ENCODE results near the gene SYNRG.

The SYNRG gene

DNA sequence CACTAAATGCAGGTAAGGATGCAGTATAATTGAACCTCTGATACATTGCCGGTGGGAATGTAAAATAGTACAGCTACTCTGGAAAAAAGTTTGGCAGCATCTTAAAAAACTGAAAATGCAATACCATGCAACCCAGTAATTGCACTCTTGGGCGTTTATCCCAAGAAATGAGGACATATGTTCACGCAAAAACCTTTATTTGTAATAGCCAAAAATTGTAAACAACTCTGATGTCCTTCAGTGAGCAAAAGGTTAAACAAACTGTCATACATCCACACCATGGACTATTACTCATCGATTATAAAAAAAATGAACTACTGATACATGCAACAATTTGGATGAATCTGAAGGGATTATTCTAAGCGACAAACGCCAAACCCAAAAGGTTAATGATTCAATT, 16.9 kb downstream of the SYNRG start:
- no peak for DNase-seq

GRCh38 chr17:37585066-37585465, 24.2 kb downstream of the SYNRG start:
- no peak for DNase-seq

- no peak for DNase-seq
These were observed 32.9 kb downstream of the SYNRG start for GRCh38 chr17:37576281-37576680.

GRCh38 chr17:37574427-37574826, 34.8 kb downstream of the SYNRG start:
- DNase-seq: no peak

GRCh38 chr17:37571674-37572073, 37.5 kb downstream of the SYNRG start:
- no peak for DNase-seq

DNA sequence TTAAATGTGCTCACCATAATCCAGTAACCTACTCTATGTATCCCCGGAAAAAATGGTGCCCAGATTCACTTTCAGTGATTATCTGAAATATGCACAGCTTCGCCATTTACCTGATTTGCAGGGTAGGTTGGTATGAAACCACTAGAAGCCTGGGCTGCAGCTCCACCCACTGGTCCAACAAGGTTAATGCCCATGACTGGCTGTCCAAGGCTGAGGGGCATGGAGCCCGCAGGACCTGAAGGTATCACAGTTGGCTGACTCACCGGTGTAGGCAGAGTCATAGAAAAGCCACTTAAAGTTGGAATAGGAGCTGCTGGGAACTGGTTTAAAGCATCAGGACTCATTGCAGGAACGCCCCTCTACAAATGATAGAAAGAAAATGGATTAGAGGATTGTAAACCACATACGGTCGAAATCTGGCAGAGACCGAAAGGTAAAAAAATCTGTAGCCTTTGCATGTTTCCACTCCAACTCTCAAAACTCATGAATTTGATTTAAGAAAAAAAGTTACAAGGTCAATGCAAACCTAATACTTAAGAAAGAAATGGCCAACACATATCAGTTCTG, 38.6 kb downstream of the SYNRG start:
- no peak for DNase-seq

DNA sequence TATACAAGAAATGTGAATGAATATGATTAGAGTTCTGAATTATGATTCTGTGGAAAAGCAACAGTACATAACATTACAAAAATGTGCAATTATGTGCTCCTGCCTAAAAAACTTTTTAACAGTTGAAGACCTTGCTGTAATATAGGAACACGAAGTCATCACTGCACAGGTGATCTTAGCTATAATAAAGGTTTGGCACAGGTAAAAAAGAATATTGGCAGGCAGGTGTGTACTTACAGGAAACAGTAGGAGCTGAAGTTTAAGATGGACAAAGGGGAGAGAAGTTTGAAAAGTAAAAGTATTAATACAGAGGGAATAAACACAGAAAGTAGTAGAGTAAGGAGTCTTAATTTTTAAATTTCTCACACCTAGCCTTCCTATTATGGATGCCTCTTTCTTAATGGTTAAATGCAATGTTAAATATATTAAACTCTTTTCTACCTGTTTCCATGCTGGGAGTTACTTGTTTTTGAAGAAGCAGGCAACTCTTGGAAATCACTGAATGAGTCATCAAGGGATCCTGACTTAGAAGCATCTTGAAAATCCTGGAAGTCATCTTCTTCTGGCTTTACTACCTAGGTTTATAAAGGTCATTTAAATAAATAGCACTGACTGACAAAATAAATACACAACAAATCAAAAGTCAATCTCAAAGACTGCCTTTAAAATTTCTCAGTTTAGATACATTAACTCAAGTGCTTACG, 40.7 kb downstream of the SYNRG start:
- no peak for DNase-seq

GRCh38 chr17:37567538-37567937, 41.7 kb downstream of the SYNRG start:
- DNase-seq: no peak

- no peak for DNase-seq
These were observed 42.1 kb downstream of the SYNRG start for GRCh38 chr17:37567137-37567536.

DNA sequence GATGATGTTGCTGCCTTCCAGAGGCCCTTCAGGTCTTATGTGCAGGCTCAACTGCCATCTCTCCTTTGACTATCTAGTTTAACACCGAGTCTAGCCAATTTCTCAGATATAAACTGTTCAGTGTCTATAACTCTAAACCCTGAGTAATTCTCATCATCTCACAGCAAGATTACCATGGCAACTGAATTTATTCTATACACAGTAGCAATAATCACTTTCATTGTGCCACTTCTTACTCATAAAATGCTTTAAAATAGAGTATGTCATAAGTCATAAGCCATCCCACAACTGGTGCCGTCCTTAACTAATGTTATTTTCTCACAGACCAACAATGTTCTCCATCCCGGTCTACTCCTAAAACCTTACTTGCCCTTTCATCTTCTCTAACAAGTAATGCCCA, 45.0 kb downstream of the SYNRG start:
- no peak for DNase-seq

- no peak for DNase-seq
These were observed 47.0 kb downstream of the SYNRG start for GRCh38 chr17:37562016-37562745.

DNA sequence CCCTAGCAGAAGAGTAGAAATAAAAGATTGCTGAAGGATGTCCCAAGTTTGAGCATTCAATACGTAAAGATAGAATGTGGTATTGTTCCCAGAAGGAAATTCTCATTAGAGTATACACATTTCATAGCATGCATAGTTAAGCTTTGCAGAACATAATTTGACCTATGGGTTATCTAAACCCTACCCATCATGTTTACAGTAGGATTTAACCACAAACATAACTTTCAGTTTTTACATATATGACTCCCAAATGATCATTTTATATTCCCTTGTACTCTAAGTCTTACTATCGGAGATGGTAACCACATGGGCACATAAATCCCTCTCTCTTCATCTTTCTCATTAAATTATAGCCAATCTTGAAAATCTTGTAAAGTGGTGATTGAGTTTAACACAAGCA, 50.9 kb downstream of the SYNRG start:
- DNase-seq: no peak

DNA sequence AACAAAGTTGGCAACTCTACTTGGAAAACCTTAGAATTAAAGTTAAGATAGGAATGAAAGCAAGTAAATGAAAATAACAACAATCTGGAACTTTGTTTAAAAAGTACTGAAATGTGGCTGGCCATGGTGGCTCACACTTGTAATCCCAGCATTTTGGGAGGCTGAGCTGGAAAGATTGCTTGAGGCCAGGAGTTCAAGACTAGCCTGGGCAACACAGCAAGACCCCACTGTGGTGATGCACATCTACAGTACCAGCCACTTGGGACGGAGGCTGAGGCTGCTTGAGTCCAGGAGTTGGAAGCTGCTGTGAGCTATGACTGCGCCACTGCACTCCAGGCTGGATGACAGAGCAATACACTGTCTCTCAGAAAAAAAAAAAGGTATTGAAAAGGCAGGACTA, 51.7 kb downstream of the SYNRG start:
- no peak for DNase-seq

DNA sequence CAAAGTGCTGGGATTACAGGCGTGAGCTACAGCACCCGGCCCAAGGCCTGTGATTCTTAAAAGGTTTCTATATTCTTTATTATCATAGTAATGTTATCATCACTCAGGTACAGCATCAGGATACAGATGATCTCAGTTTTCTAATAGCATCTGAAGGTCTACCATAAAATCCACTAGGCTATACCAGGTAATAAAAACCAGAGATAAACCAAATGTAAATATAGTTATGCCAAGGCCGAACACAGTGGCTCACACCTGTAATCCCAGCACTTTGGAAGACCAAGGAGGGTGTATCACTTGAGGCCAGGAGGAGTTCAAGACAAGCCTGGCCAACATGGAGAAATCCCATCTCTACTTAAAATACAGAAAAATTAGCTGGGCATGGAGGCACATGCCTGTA, 53.8 kb downstream of the SYNRG start:
- no peak for DNase-seq

DNA sequence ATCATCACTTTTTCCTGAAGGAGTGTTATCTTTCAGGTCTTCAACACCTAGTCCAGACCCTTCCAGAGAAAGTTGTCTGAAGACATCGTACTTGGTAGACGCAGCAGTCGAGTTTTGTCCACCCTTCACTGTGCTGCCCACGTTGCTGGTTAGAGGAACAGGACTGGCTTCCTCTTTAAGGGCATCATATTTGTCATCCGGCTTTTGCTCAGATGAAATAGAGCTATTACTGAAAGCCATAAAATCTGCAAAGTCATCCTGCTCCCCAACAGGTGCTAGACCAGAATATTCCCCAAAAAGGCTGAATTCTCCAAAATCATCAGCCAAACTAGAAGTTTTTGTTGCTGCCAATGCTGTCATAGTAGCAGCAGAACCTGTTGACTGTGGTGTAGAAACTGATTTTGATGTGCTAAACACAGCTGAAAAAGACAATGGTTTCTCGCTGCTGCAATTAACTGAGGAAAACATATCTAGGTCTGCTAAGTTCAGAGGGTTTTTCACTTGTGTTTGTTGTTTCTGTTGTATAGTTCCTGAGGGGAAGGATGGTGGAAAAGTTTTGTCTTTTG, 55.7 kb downstream of the SYNRG start:
- DNase-seq: no peak

GRCh38 chr17:37551788-37552187, 57.4 kb downstream of the SYNRG start:
- DNase-seq: no peak

DNA sequence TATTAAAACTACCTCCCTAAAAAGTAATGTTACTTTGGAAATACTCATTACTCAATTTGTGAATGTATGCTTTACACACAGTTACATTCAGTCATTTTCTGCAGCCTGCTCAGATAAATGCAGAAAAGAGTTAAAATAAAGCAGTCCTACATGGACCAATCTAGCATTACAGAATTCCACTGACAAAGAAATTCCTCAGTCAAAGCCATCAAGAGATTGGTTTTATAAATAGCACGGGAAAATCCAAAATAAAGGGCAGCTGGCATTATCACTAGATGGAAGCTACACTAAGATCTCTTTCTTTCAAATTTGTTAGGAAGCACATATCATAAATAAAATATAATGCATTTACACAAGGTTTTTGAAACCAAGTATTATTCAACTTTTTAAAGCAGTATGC, 61.2 kb downstream of the SYNRG start:
- DNase-seq: no peak

GRCh38 chr17:37546302-37546701, 62.9 kb downstream of the SYNRG start:
- DNase-seq: no peak

DNA sequence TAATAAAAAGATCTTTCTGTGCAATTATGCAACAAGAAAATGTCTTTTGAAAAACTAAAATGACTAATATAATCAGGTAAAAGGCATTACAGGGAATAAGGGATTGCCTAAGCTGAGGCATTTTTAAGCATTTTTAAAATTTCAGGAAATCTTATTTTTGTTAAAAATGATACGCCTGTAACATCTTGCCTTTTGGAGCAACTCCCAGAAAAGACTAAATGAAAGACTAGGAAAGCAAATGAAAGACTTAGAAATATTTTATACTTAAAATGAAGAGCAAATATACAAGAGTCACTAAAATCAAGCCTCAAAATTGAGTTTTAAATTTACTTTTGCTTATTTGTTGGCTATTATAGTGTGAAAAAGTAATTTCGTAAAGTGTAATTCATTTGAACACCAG, 63.7 kb downstream of the SYNRG start:
- no peak for DNase-seq

DNA sequence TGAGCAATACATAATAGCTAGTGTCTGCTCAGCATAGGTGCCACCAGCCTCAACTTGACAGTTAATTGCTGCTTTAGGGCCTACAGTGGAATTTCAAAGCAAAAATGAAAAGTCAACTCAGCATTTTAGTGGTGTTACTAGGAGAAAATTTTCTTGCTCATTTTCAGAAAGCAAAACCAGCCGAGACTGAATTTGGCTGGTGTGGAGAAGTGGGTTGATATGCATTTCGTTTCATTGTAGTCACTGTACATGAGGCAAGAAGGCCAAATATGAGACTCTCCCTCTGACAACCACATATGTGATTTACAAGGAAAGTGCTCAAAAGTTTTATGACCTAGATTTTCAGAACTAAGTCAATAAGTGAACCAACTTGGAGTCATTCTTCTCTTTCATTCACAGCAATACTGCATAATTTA, 65.6 kb downstream of the SYNRG start:
- no peak for DNase-seq

DNA sequence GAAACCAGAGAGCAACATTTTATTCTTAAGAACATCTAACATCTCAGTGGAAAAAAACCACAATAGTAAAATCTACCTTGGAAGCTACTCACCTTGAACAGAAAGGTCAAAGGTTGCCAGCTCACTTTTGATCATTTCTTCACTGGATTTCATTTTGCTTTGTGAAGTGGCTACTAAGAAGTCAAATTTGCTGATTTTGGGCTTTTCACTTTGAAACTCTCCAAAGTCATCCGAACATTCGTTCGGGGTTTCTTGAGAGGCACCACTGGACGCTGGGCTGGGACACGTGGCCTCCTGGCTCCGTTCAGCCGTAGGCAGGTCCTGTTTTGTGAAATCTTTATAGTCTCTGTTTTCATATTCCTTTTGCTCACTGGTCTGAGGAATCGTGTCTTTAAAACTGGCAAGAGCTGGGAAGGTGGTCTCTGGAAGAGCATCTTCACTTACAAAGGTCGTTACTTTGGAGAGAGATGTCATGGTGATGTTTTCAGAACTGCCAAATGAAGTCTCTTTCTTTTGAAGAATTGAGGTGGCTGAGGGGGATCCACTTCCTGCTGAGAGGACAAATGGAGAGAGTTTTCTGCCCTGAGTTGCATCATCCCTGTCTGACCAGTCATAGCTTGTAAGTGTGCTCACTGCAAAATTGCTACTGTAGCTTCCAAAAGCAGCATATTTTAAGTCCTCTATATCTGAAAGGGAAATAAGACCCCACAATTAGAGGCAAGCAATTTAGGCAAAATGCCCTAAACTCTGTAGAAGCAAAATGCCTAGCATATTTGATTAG, 67.1 kb downstream of the SYNRG start:
- DNase-seq: no peak

- DNase-seq: no peak
These were observed 70.1 kb downstream of the SYNRG start for GRCh38 chr17:37538981-37539659.

DNA sequence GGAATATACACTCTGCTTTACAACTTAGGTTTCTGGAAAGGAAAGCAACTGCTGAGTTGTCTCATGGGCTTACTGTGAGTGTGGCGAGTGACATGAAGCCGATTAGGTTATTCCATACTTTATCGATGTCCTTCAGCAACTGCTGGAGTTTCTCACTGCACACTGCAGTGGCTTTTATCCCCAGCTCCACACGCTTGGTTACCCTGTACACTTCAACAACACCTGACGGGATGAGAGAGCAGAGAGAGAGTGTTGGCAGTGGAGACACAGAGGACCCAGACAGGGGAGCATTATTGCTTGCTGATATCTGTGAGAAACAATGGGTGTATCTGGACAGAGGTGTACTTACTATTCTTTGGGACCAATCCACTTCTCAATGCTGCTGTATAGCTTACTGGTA, 73.3 kb downstream of the SYNRG start:
- DNase-seq: no peak
